Rectal smooth muscle tissue (tissue), 1 donor: ENCODE results near the gene HIVEP2.

Experiments used
- H3K27ac ChIP-seq: one replicate; pipeline ENCODE4 v1.7.0; 2013; ENCODE audit warnings: low read depth, low read length, inconsistent platforms
- H3K27me3 ChIP-seq: one replicate; pipeline ENCODE4 v1.7.0; 2013; ENCODE audit warnings: low read length; ENCODE audit not compliant: control insufficient read depth, insufficient read depth
- H3K36me3 ChIP-seq: one replicate; pipeline ENCODE4 v1.7.0; 2013; ENCODE audit warnings: low read length; ENCODE audit not compliant: control insufficient read depth, insufficient read depth
- H3K4me1 ChIP-seq: one replicate; pipeline ENCODE4 v1.7.0; 2013; ENCODE audit warnings: low read length; ENCODE audit not compliant: control insufficient read depth, insufficient read depth
- H3K4me3 ChIP-seq: one replicate; pipeline ENCODE4 v1.7.0; 2013; ENCODE audit warnings: low read length
- H3K9ac ChIP-seq: one replicate; pipeline ENCODE4 v1.7.0; 2013; ENCODE audit warnings: low read length

The HIVEP2 gene

DNA sequence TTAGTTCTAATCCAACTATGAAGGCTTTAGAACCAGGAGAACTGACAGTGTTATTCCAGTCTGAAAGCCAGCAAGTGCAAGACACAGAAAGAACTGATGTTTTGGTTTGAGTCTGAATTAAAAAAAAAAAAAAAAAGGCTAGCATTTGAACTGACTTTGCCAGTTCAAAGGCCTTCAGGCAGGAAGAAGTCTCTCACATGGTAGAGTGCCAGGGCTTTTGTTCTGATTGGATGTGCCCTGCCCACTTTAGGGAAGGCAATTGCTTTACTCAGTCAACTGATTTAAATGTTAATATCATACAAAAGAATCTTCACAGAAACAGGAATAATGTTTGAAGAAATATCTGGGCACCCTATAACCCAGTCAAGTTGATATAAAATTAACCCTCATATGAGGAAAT is 212.2 kb downstream of the HIVEP2 start:
- Histone ChIP-seq H3K36me3 (no peaks in the 10 kb centered on the region), H3K4me1 (no peaks in the 10 kb centered on the region), H3K9ac (no peak overlapping the region), H3K4me3 (no peak overlapping the region), H3K27ac (no peak overlapping the region), H3K27me3 (no peaks in the 10 kb centered on the region)

DNA sequence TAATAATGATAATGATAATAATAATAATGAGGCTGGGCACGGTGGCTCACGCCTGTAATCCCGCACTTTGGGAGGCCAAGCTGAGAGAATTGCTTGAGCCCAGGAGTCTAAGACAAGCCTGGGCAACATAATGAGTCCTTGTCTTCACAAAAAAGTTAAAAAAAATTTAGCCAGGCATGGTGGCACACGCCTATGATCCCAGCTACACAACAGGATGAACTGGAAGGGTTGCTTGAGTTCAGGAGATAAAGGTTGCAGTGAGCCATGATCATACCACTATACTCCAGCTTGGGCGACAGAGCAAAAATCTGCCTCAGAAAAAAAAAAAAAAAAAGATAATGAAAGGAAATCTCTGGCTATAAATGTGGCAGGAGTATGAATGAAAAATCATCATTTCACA is 213.4 kb downstream of the HIVEP2 start:
- H3K9ac ChIP-seq, result no peak overlapping the region
- no peak overlapping the region for H3K4me3 ChIP-seq
- no peaks in the 10 kb centered on the region for H3K36me3 ChIP-seq
- H3K27me3 ChIP-seq, result no peaks in the 10 kb centered on the region
- H3K4me1 ChIP-seq, result no peaks in the 10 kb centered on the region
- no peak overlapping the region for H3K27ac ChIP-seq

DNA sequence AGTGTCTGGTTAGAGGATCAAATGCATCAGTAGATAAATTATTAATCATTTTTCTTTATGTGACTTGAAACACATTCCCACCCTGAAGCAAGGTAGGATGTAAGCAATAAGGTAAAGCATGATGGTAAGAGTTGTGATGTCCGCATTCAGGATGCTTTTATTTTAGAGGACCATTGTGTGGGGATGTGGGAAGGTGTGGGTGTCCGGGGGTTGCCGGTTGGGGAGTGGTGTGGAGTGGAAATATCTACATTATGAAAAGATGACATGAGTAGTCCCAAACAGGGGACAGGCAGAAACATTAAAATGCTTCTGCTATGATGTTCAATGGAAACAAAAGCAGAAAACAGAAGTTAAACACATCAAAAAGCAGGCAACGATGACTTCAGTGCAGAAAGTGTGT is 215.4 kb downstream of the HIVEP2 start:
- H3K4me1 ChIP-seq, result no peaks in the 10 kb centered on the region
- no peaks in the 10 kb centered on the region for H3K36me3 ChIP-seq
- H3K9ac ChIP-seq, result no peak overlapping the region
- H3K27ac ChIP-seq, result no peak overlapping the region
- H3K27me3 ChIP-seq, result no peaks in the 10 kb centered on the region
- no peak overlapping the region for H3K4me3 ChIP-seq

DNA sequence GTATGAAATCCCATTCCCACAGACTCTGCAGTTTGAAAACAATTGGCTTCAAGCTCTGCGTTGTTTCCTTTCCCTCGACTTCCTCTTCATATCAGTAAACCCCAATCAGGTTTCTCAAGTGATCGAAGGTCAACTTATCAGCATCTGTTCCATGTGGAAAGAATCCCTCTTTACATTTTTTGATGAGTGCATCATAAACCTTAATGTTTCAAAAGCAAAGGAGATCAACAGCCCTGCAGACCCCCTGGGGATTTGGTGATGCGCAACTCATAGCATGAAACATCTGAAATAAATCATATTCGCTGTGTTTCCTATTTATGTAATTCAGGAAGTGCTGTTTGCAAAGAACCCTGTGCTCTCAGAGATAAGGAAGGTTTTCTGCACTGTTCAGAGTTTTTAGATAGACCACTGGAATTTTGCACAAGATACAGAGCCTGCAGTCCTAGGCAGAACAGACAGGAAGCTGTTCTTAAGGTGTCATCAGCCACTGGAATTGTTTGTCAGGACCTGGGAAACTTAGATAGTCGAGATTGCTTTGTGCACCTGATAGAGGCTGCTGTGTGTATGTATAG is 216.0 kb downstream of the HIVEP2 start:
- no peaks in the 10 kb centered on the region for H3K27me3 ChIP-seq
- no peaks in the 10 kb centered on the region for H3K4me1 ChIP-seq
- no peak overlapping the region for H3K4me3 ChIP-seq
- no peak overlapping the region for H3K9ac ChIP-seq
- H3K27ac ChIP-seq, result no peak overlapping the region
- no peaks in the 10 kb centered on the region for H3K36me3 ChIP-seq

DNA sequence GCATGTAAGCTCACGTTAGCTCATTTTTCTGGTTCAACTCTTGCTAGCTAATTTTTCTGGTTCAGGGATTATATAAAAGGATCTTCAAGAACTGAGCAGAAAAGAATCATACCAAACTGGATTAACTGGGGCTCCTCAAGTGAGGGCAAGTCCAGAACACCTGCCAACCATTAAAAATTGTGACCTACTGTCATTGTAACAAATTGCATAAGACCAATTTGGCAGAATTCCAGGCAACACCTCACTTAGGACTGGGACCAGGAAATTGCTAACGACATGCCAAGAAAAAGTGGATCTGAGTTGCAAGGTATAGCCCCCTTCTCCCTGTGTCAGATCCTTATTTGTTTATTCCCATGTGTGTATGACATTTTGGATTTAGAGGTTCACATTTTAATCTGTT is 216.6 kb downstream of the HIVEP2 start:
- Histone ChIP-seq H3K36me3 (no peaks in the 10 kb centered on the region), H3K4me1 (no peaks in the 10 kb centered on the region), H3K4me3 (no peak overlapping the region), H3K27me3 (no peaks in the 10 kb centered on the region), H3K9ac (no peak overlapping the region), H3K27ac (no peak overlapping the region)

DNA sequence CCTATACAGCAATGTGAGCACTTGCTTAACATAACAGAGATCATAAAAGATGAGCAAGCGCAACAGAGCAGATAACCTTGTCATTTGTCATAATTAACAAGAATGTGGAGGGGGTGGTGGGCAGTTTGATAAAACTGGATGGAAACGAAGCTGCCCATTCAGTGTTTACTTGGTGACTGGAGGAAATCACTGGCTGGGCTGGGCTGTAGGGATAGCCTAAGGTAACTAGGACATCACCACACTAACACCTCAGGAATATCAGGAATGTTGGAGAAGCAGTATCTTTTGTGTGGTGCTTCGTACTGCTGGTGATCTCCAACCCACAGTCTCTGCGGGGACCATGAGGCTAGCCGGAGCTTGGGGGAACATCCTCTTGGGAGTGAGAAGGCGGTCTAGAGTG is 218.4 kb downstream of the HIVEP2 start:
- Histone ChIP-seq H3K4me3 (no peak overlapping the region), H3K9ac (no peak overlapping the region), H3K27me3 (no peaks in the 10 kb centered on the region), H3K27ac (no peak overlapping the region), H3K4me1 (no peaks in the 10 kb centered on the region), H3K36me3 (no peaks in the 10 kb centered on the region)

DNA sequence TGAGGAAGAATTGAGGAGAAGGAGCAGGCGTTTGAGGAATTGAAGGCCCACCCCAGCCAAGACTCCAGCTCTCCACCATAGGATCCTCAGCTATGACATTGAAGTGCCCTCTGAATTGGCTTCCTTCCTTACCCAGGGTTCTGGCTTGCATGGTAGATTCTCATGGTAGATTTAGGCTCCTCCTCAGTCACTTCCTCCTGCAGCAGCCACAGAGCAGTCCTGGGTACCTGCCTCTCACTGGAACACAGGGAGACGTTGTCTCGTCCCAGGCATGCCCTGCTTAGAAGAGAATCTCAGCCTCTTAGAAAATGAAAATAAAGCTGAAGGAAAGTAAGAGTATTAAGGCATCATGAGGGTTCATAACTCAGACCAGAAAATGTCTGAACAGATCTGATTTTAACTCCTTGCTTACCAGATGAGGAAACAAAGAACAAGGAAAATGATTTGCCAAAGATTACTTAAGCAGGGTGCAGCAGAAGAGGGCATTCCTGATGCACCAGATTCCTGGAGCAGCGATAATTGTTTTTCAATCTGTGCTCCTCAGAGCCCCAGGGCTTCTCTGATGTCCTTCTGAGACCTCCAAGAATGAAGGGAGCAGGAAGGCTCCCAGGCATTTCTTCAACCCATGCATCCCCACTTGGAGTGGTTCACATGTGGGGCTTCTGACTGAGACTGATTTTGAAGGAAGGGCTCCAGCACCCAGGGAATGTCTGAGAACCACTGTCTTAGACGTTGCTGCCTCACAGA is 219.8 kb downstream of the HIVEP2 start:
- no peak overlapping the region for H3K27ac ChIP-seq
- H3K27me3 ChIP-seq, result no peaks in the 10 kb centered on the region
- no peak overlapping the region for H3K4me3 ChIP-seq
- H3K4me1 ChIP-seq, result no peaks in the 10 kb centered on the region
- no peak overlapping the region for H3K9ac ChIP-seq
- H3K36me3 ChIP-seq, result no peaks in the 10 kb centered on the region

DNA sequence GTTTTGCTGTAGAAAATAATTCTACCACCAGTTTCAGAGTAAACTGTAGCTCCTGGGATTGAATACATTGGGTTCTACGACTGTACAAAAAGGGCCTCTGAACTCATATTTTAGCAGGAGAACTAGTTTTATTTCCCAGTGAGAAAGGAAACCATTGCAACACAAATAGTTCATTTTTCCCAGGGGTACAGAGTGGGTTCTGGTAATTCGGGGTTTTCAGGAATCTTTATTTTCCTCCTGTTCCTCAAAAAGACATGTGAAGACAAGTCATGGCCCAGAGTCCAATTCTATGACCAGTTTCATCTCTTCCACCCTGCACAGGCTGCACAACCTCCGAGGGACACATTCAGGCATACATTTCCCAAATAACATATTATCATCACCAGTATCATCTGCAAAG is 222.1 kb downstream of the HIVEP2 start:
- Histone ChIP-seq H3K4me1 (no peaks in the 10 kb centered on the region), H3K9ac (no peak overlapping the region), H3K4me3 (no peak overlapping the region), H3K27ac (no peak overlapping the region), H3K36me3 (no peaks in the 10 kb centered on the region), H3K27me3 (no peaks in the 10 kb centered on the region)

DNA sequence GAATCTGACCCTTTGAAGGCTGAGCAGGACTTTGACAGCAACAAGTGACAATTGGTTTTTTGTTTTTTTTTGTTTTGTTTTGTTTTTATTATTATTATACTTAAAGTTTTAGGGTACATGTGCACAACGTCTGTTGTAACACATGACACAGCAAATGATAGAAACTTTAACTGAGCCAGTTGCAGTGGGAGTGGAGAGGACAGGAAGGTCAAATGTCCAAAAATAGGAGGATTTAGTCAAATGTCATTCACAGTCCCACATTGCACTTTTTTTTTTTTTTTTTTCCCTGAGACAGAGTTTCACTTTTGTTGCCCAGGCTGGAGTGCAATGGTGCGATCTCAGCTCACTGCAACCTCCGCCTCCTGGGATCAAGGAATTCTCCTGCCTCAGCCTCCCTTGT is 223.0 kb downstream of the HIVEP2 start:
- H3K4me3 ChIP-seq, result no peak overlapping the region
- no peak overlapping the region for H3K27ac ChIP-seq
- H3K27me3 ChIP-seq, result no peaks in the 10 kb centered on the region
- no peak overlapping the region for H3K9ac ChIP-seq
- no peaks in the 10 kb centered on the region for H3K36me3 ChIP-seq
- H3K4me1 ChIP-seq, result no peaks in the 10 kb centered on the region

DNA sequence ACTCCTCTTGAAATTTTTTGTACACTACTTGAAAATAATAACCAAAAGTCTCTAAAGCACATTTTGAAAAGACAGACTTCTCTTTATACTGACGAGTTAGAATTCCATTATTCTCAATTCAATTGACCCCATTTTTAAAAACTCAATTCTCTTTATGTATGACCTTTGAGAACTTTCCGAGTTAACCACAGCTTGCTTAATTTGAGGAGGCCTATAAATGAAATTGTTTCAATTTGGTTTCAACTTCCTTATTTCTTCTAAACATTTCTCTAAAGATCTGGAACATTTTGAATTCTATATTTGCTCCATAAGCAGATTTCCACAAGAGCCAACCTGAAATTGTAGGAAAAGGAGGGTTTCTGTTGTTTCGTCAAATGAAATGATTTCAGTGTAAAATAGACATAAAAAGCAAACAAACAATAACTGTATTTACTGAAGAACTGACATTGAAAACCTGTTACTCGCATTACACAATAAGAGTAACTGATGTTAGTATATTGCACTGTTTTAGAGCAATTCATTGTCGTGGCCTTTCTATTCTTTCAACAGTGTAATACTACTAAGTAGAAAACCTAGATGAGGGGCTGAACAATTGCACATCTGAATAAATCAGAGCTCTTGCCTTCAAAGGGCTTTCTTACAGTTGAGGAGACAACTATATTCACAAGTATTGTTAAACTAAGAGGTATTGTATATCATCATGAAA is 223.6 kb downstream of the HIVEP2 start:
- H3K4me3 ChIP-seq, result no peak overlapping the region
- H3K9ac ChIP-seq, result no peak overlapping the region
- no peak overlapping the region for H3K27ac ChIP-seq
- no peaks in the 10 kb centered on the region for H3K36me3 ChIP-seq
- no peaks in the 10 kb centered on the region for H3K4me1 ChIP-seq
- H3K27me3 ChIP-seq, result no peaks in the 10 kb centered on the region

DNA sequence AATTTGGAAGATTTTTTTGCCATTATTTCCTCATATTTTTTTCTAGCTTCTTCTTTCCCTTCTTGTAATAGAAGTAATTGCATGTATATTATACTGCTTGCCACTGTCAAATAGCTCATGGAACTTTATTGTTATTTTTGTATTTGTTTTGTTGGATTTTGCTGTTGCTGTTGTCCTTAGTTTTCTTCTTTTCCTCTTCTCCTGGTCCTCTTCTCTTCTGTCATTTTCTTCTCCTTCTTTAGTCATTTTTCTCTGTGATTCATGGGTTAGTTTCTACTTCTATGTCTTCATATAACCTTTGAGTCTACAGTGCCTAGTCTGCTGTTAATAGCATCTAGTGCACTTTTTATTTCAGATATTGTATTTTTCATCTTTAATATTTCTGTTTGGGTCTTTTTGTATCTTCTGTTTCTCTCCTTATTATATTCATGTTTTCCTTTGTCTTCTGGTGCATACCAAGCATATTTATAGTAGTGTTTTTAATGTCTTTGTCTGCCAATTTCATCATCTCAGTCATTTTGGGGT is 226.2 kb downstream of the HIVEP2 start:
- H3K4me1 ChIP-seq, result no peaks in the 10 kb centered on the region
- no peaks in the 10 kb centered on the region for H3K27me3 ChIP-seq
- H3K4me3 ChIP-seq, result no peak overlapping the region
- no peak overlapping the region for H3K9ac ChIP-seq
- no peaks in the 10 kb centered on the region for H3K36me3 ChIP-seq
- no peak overlapping the region for H3K27ac ChIP-seq

DNA sequence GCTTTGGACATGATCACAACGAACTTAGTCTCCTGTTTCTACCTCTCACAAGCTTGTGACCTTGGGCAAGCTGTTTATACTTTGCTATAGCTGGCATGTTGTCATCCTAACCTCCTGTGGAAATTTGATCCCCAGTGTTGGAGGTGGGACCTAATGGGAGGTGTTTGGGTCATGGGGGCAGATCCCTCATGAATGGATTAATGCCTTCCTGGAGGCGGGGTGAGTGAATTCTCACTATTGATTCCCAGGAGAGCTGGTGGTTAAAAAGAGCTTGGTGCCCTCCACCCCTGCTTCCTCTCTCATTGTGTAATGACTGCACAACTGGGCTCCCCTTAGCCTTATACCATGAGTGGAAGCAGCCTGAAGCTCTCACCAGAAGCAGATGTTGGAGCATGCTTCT is 228.9 kb downstream of the HIVEP2 start:
- H3K27me3 ChIP-seq, result no peaks in the 10 kb centered on the region
- H3K4me1 ChIP-seq, result no peaks in the 10 kb centered on the region

More for the DNA sequence above, 228.9 kb downstream of the HIVEP2 start:
- H3K9ac ChIP-seq, result no peak overlapping the region
- no peak overlapping the region for H3K4me3 ChIP-seq
- no peaks in the 10 kb centered on the region for H3K36me3 ChIP-seq
- H3K27ac ChIP-seq, result no peak overlapping the region
